Coronary artery (tissue), 2 donors: ENCODE results near the gene WDR6.
A peak's percentile ranks its signal among the peaks of the same experiment; 100 is the strongest.
"Not testable (repeated sequence)": the region's sequence is repeated elsewhere in the genome, so short reads cannot be mapped to it uniquely, and the experiment has no call there.

ENCODE experiments used
- DNase-seq: peaks from one replicate; pipeline ENCODE4 v3.0.0-alpha.2; 2017; ENCODE audit warnings: low spot score
- H3K27ac ChIP-seq, 2 donors: fragments of 200-600 bp; sonication (generic); one replicate each; pipeline ENCODE4 v1.5.1; 2016 to 2019
- H3K4me3 ChIP-seq: fragments of 200-600 bp; sonication (generic); 2 replicates; pipeline ENCODE4 v1.5.1; 2016; ENCODE audit warnings: mild to moderate bottlenecking, moderate library complexity
- CTCF ChIP-seq: fragments of 200-600 bp; sonication (generic); IDR thresholded peaks from one replicate; pipeline ENCODE4 v1.5.1; 2019; ENCODE audit warnings: antibody characterized with exemption

WDR6 gene

GRCh38 chr3:49004352-49005302, 2.6 kb upstream of the WDR6 start:
- no peak for DNase-seq
- no peak overlapping the region for H3K27ac ChIP-seq
- H3K4me3 ChIP-seq = no peak overlapping the region
- TF ChIP-seq CTCF = no peak

- TF ChIP-seq CTCF = no peak
- H3K27ac ChIP-seq = no peak overlapping the region
- DNase-seq = no peak
- H3K4me3 ChIP-seq = no peak overlapping the region
Measured at GRCh38 chr3:49005303-49005680, 1.9 kb upstream of the WDR6 start.

GRCh38 chr3:49005998-49006397, 1.2 kb upstream of the WDR6 start:
- DNase-seq = no peak
- TF ChIP-seq CTCF = no peak
- peak overlapping the region; percentile 91 for H3K4me3 ChIP-seq
- H3K27ac ChIP-seq = peak overlapping the region; percentile 89 to 91

- no peak for TF ChIP-seq CTCF
- no peak for DNase-seq
- H3K4me3 ChIP-seq = peak overlapping the region; percentile 91
- H3K27ac ChIP-seq = peak overlapping the region; percentile 89 to 91
Measured at GRCh38 chr3:49006408-49007067, 653 bp upstream of the WDR6 start.

- peak overlapping the region; percentile 89 to 91 for H3K27ac ChIP-seq
- peak; percentile 93 for DNase-seq
- H3K4me3 ChIP-seq = peak overlapping the region; percentile 91
- TF ChIP-seq CTCF = no peak
Measured at GRCh38 chr3:49007771-49008528, 759 bp downstream of the WDR6 start.

GRCh38 chr3:49008627-49009026, 1.4 kb downstream of the WDR6 start:
- Histone ChIP-seq H3K27ac (peak overlapping the region; percentile 89 to 91), H3K4me3 (peak overlapping the region; percentile 91)
- not testable (repeated sequence) for DNase-seq

GRCh38 chr3:49009396-49009795, 2.2 kb downstream of the WDR6 start:
- Histone ChIP-seq H3K4me3 (no peak overlapping the region), H3K27ac (no peak overlapping the region)
- no peak for TF ChIP-seq CTCF
- no peak for DNase-seq
